ENCODE measurements around the gene GOLGA6L2.

DNA sequence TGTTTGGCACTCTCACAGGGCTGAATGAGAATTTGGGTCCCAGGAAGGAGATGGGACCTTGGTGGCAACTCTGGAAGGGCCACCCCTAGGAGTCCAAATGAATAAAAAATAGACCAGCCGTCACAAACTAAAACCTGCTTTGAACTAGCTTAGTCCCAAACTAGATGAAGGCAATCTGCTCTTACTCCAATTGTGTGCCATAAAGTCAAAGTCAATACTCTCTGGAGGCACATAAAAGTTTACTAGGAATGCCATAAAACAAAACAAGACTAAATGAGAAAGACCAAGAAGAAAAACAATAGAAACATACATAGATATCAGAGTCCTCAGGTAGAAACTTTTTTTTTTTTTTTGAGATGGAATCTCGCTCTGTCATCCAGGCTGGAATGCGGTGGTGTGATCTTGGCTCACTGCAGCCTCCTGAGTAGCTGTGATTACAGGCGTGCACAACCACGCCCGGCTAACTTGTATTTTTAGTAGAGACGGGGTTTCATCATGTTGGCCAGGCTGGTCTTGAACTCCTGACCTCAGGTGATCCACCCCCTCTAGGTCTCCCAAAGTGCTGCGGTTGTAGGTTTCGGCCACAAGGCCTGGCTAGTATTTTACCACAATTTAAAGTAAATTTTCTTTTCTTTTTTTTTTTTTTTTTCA lies 8.1 kb downstream of the GOLGA6L2 start:
- TF ChIP-seq, protein P1, sequence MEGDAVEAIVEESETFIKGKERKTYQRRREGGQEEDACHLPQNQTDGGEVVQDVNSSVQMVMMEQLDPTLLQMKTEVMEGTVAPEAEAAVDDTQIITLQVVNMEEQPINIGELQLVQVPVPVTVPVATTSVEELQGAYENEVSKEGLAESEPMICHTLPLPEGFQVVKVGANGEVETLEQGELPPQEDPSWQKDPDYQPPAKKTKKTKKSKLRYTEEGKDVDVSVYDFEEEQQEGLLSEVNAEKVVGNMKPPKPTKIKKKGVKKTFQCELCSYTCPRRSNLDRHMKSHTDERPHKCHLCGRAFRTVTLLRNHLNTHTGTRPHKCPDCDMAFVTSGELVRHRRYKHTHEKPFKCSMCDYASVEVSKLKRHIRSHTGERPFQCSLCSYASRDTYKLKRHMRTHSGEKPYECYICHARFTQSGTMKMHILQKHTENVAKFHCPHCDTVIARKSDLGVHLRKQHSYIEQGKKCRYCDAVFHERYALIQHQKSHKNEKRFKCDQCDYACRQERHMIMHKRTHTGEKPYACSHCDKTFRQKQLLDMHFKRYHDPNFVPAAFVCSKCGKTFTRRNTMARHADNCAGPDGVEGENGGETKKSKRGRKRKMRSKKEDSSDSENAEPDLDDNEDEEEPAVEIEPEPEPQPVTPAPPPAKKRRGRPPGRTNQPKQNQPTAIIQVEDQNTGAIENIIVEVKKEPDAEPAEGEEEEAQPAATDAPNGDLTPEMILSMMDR (IDR thresholded peaks at IDR 0.05), result no peak
- no peak for TF ChIP-seq POLR2A (IDR thresholded peaks at IDR 0.05)
